Measurements from ENCODE around the gene EDRF1. TPM values are rescaled to one million over a fixed set of nuclear protein-coding genes. Genes with fewer than 3 reads are reported as not detected.

Gene EDRF1
- total RNA-seq, 4 donors from 2014 or later: 9.9 to 17.4 (median 13.3) TPM

GRCh38 chr10:125683821-125684220 lies 35.7 kb upstream of the EDRF1 start:
- no peak overlapping the region for H3K27ac ChIP-seq (replicated peaks in 1 of 4)
- H3K4me3 ChIP-seq: no peak overlapping the region
- no peaks in the 10 kb centered on the region for H3K9me3 ChIP-seq
- WGBS: 67% methylated on average over 7 of the region's 7 CpGs
- H3K36me3 ChIP-seq: no peaks in the 10 kb centered on the region
- TF ChIP-seq POLR2AphosphoS5 (IDR thresholded peaks at IDR 0.05) (no peak), EP300 (IDR thresholded peaks at IDR 0.05) (no peak), CTCF (IDR thresholded peaks at IDR 0.05) (no peak), POLR2A (IDR thresholded peaks at IDR 0.05; ENCODE audit: low read depth) (no peak)
- intact Hi-C loops (cut with DNase I): no loop called here
- H3K4me1 ChIP-seq: no peaks in the 10 kb centered on the region
- H3K27me3 ChIP-seq: peaks cover 0 to 5% (median 0%) of the 10 kb centered on the region in 4 donors
- no peak for DNase-seq (ENCODE audit: extremely low spot score)

- Histone ChIP-seq H3K27me3 (peaks cover 0 to 5% (median 0%) of the 10 kb centered on the region in 4 donors), H3K36me3 (no peaks in the 10 kb centered on the region), H3K4me3 (no peak overlapping the region), H3K9me3 (no peaks in the 10 kb centered on the region), H3K27ac (replicated peaks in 1 of 4) (no peak overlapping the region), H3K4me1 (no peaks in the 10 kb centered on the region)
- intact Hi-C loops (cut with DNase I): no loop called here
- WGBS: 50% methylated on average over 5 of the region's 5 CpGs
- DNase-seq (ENCODE audit: extremely low spot score): no peak
- TF ChIP-seq POLR2A (IDR thresholded peaks at IDR 0.05; ENCODE audit: low read depth): no peak
- no peak for TF ChIP-seq CTCF (IDR thresholded peaks at IDR 0.05)
- no peak for TF ChIP-seq EP300 (IDR thresholded peaks at IDR 0.05)
- TF ChIP-seq POLR2AphosphoS5 (IDR thresholded peaks at IDR 0.05): no peak
Measured at GRCh38 chr10:125684581-125684980, 34.9 kb upstream of the EDRF1 start.

- Histone ChIP-seq H3K27ac (replicated peaks in 1 of 4) (no peak overlapping the region), H3K9me3 (no peaks in the 10 kb centered on the region), H3K4me1 (no peaks in the 10 kb centered on the region), H3K27me3 (peaks cover 0 to 11% (median 0%) of the 10 kb centered on the region in 4 donors), H3K36me3 (no peaks in the 10 kb centered on the region), H3K4me3 (no peak overlapping the region)
- intact Hi-C loops (cut with DNase I): no loop called here
- DNase-seq (ENCODE audit: extremely low spot score): no peak
- WGBS: 66% methylated on average over 3 of the region's 3 CpGs
- no peak for TF ChIP-seq CTCF (IDR thresholded peaks at IDR 0.05)
- no peak for TF ChIP-seq POLR2A (IDR thresholded peaks at IDR 0.05; ENCODE audit: low read depth)
- TF ChIP-seq POLR2AphosphoS5 (IDR thresholded peaks at IDR 0.05): no peak
- no peak for TF ChIP-seq EP300 (IDR thresholded peaks at IDR 0.05)
Measured at GRCh38 chr10:125687507-125688185, 31.9 kb upstream of the EDRF1 start.

- 62% methylated on average over 8 of the region's 8 CpGs for WGBS
- peaks cover 0 to 11% (median 0%) of the 10 kb centered on the region in 4 donors for H3K27me3 ChIP-seq
- intact Hi-C loops (cut with DNase I): no loop called here
- no peak overlapping the region for H3K27ac ChIP-seq (replicated peaks in 1 of 4)
- DNase-seq (ENCODE audit: extremely low spot score): no peak
- TF ChIP-seq POLR2AphosphoS5 (IDR thresholded peaks at IDR 0.05): no peak
- no peak overlapping the region for H3K4me3 ChIP-seq
- no peaks in the 10 kb centered on the region for H3K4me1 ChIP-seq
- H3K9me3 ChIP-seq: no peaks in the 10 kb centered on the region
- H3K36me3 ChIP-seq: no peaks in the 10 kb centered on the region
Measured at GRCh38 chr10:125689955-125690569, 29.4 kb upstream of the EDRF1 start.

- no peaks in the 10 kb centered on the region for H3K4me1 ChIP-seq
- no peaks in the 10 kb centered on the region for H3K36me3 ChIP-seq
- no peak overlapping the region for H3K4me3 ChIP-seq
- no peak for DNase-seq (ENCODE audit: extremely low spot score)
- H3K27me3 ChIP-seq: peaks cover 0 to 6% (median 0%) of the 10 kb centered on the region in 4 donors
- no peak for TF ChIP-seq POLR2AphosphoS5 (IDR thresholded peaks at IDR 0.05)
- TF ChIP-seq POLR2A (IDR thresholded peaks at IDR 0.05; ENCODE audit: low read depth): no peak
- TF ChIP-seq CTCF (IDR thresholded peaks at IDR 0.05): no peak
- no peak for TF ChIP-seq EP300 (IDR thresholded peaks at IDR 0.05)
- intact Hi-C loops (cut with DNase I): no loop called here
- no peak overlapping the region for H3K27ac ChIP-seq (replicated peaks in 1 of 4)
- WGBS: 90% methylated on average over 19 of the region's 19 CpGs
- H3K9me3 ChIP-seq: no peaks in the 10 kb centered on the region
Measured at GRCh38 chr10:125691160-125691981, 28.1 kb upstream of the EDRF1 start.

Measured in esophagus muscularis mucosa (tissue), 4 donors.